Heart right ventricle (tissue), 16 donors: ENCODE measurements around the gene PELI2. TPM values are rescaled to one million over a fixed set of nuclear protein-coding genes. Genes with fewer than 3 reads are reported as not detected.
A peak's percentile ranks its signal among the peaks of the same experiment; 100 is the strongest.

Source experiments
- ATAC-seq, 8 donors: fragments of 200-7000 bp; cut with Tn5 transposase; one replicate each; pipeline ENCODE4 v1.9.1; 2020; ENCODE audit warnings: mild to moderate bottlenecking in 8 of 8, moderate library complexity in 8 of 8, moderate number of reproducible peaks in 1 of 8
- DNase-seq, 2 donors: peaks; one replicate each; pipeline ENCODE4 v3.0.0-alpha.2; 2020
- H3K27ac ChIP-seq, 10 donors: fragments of 200-600 bp; sonication (generic) in 2 of 10; one replicate each; pipeline versions ENCODE4 v1.5.0 to v1.8.0; 2020 to 2022; ENCODE audit warnings: mild to moderate bottlenecking in 3 of 10
- H3K27me3 ChIP-seq, 7 donors: fragments of 200-600 bp; one replicate each; pipeline ENCODE4 v1.8.0; 2021 to 2022; ENCODE audit warnings: mild to moderate bottlenecking in 2 of 7
- H3K36me3 ChIP-seq, 9 donors: fragments of 200-600 bp; sonication (generic) in 1 of 9; one replicate each; pipeline versions ENCODE4 v1.5.0 to v1.8.0; 2020 to 2022; ENCODE audit warnings: mild to moderate bottlenecking in 2 of 9
- H3K4me1 ChIP-seq, 9 donors: fragments of 200-600 bp; sonication (generic) in 1 of 9; one replicate each; pipeline versions ENCODE4 v1.5.0 to v1.8.0; 2020 to 2022; ENCODE audit warnings: mild to moderate bottlenecking in 4 of 9
- H3K4me3 ChIP-seq, 10 donors: fragments of 200-600 bp; sonication (generic) in 2 of 10; one replicate each; pipeline versions ENCODE4 v1.5.0 to v1.8.0; 2020 to 2022; ENCODE audit warnings: mild to moderate bottlenecking in 7 of 10, moderate library complexity in 2 of 10
- H3K9me3 ChIP-seq, 11 donors: fragments of 200-600 bp in 10 of 11; sonication (generic) in 2 of 11; one replicate each; pipeline versions ENCODE4 v1.5.0 to v1.8.0; 2013 to 2022; ENCODE audit warnings: mild to moderate bottlenecking in 2 of 11, control low read depth in 1 of 11, moderate library complexity in 1 of 11
- WGBS, 2 donors: extraction: QIAGEN DNeasy Blood & Tissue Kit; methylation state at CpG; one replicate each; pipeline ENCODE4 v1.1.7; 2013; ENCODE audit warnings: inconsistent platforms in 1 of 2; 5-methylcytosine and 5-hydroxymethylcytosine counted together
- intact Hi-C, 10 donors: fragments of 100-400 bp; cut with DNase I; formaldehyde crosslinking; loops; one replicate each; pipeline versions ENCODE4 v1.11.1 to v1.14.2; 2022
- polyA plus RNA-seq, 2 donors: library from polyadenylated mRNA; stranded (reverse); fragments of 200-250 nt; gene quantifications; one replicate each; pipeline ENCODE4 v1.2.3, GENCODE V29; 2013
- total RNA-seq, 10 donors: library from RNA; stranded (reverse); fragmentation: NEBNext Ultra II Directional in 3 of 10; extraction: Animal tissue kit (Norgen Biotek cat#: 25700) in 3 of 10; gene quantifications; one replicate each; pipeline versions ENCODE4 v1.2.1 to v1.2.4, GENCODE V29; 2021 to 2023
- TF ChIP-seq, protein P1 (sequence below), 9 donors: fragments of 200-600 bp; sonication (generic) in 2 of 9; IDR thresholded peaks; one replicate each; pipeline versions ENCODE4 v1.5.0 to v1.8.0; 2021 to 2022; ENCODE audit warnings: antibody characterized with exemption in 9 of 9, mild to moderate bottlenecking in 5 of 9, moderate library complexity in 1 of 9
- donor health status: Arrhythmogenic right ventricular cardiomyopathy.
- donor health status: ischemic (EF 13 %, LVEDD 7.1; RV severe dilation, severe dysfunction).
- donor health status: healthy with polysubstance abuse.
- donor health status: DM: no; HTN: yes; CAD: no.
- donor health status: DM: no; HTN: no; CAD: no.
- donor health status: ischemic (EF 25% LVEDD 6.9; RV normal size, moderate dysfunction).
- donor health status: ischemic (EF 25% LVEDD 5.7; RV mildly dilated, moderate dysfunction).
- donor health status: healthy.
- donor health status: DM: yes; HTN: yes; CAD: no.
- donor health status: Ischemic cardiomyopathy.
- donor health status: ischemic (EF 35%, LVEDD 5.7; RV mildly dilated, moderate dysfunction).
- donor health status: nonischemic (EF 11% LVEDD 7.7; RV severe dilation, severe dysfunction).
- donor health status: DM: yes; HTN: yes; CAD: no.
- donor health status: PGD.
- donor health status: ischemic (EF 29% LVEDD 5.4; RV normal size, mild dysfunction).
- donor health status: nonischemic (EF 23%, LVEDD 6.1; RV moderate dilation, normal function).

Gene PELI2
- total and polyA plus RNA-seq, 12 donors = 0.87 to 4.9 (median 2.0) TPM

DNA sequence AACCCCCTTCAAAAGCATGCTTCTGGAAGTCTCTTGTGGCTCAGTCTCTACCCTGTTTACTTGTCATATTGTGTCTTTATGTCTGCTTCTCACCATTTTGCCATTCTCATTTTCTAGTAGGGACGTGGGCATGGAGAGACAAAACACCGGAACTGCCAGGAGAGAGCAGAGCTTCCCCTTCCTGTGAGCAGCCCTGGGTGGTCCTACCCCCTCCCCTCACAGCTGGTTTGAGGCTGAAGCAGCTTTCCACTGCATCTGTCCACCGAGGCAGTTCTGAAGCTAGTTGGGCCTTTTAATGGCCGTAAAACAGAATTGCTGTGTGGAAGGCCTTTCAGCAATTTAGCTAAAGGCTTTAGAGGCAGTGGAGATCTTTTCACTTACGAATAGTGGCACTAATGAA is 77.0 kb downstream of the PELI2 start:
- peaks cover 0 to 44% (median 20%) of the 10 kb centered on the region in 9 donors for H3K4me1 ChIP-seq
- no peaks in the 10 kb centered on the region for H3K27me3 ChIP-seq
- no peaks in the 10 kb centered on the region for H3K36me3 ChIP-seq
- no peak for ATAC-seq
- H3K4me3 ChIP-seq = no peak overlapping the region
- DNase-seq = no peak
- peak overlapping the region in 1 of 10 donors; percentile 49 for H3K27ac ChIP-seq
- intact Hi-C loops = no loop called here
- TF ChIP-seq, protein P1, sequence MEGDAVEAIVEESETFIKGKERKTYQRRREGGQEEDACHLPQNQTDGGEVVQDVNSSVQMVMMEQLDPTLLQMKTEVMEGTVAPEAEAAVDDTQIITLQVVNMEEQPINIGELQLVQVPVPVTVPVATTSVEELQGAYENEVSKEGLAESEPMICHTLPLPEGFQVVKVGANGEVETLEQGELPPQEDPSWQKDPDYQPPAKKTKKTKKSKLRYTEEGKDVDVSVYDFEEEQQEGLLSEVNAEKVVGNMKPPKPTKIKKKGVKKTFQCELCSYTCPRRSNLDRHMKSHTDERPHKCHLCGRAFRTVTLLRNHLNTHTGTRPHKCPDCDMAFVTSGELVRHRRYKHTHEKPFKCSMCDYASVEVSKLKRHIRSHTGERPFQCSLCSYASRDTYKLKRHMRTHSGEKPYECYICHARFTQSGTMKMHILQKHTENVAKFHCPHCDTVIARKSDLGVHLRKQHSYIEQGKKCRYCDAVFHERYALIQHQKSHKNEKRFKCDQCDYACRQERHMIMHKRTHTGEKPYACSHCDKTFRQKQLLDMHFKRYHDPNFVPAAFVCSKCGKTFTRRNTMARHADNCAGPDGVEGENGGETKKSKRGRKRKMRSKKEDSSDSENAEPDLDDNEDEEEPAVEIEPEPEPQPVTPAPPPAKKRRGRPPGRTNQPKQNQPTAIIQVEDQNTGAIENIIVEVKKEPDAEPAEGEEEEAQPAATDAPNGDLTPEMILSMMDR (IDR thresholded peaks at IDR 0.05) = no peak
- 71 to 75% methylated on average over 5 of the region's 5 CpGs for WGBS, 2 donors
- no peaks in the 10 kb centered on the region for H3K9me3 ChIP-seq

DNA sequence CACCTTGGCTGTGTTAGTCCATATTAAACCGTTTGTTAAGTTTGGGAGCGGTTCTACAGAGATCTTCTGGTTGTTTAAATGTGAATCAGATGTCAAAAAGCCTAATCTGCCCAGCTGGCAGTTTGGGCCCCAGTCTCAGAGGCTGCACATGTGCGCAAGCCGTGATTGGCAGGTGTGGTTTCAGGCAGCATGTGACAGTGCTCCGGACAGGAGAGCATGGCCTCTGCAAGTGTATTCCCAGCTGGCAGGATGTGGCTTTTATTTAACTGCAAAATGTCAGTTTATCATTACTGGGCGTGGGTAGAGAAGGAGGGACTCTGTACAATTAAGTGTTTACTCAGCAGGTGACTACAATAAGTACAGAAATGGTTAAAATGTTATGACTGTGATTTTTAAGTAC is 77.5 kb downstream of the PELI2 start:
- H3K36me3 ChIP-seq = no peaks in the 10 kb centered on the region
- H3K4me1 ChIP-seq = peaks cover 0 to 48% (median 20%) of the 10 kb centered on the region in 9 donors
- H3K27ac ChIP-seq = peak overlapping the region in 4 of 10 donors; percentile 36 to 57 (median 48)
- H3K9me3 ChIP-seq = no peaks in the 10 kb centered on the region
- ATAC-seq (peak in 5 of 8 donors; percentile 32 to 66 (median 41)), DNase-seq (peak in 1 of 2 donors; percentile 26)
- no peaks in the 10 kb centered on the region for H3K27me3 ChIP-seq
- intact Hi-C loops = no loop called here
- no peak overlapping the region for H3K4me3 ChIP-seq
- TF ChIP-seq, protein P1 (IDR thresholded peaks at IDR 0.05) = no peak
- 61 to 63% methylated on average over 6 of the region's 6 CpGs for WGBS, 2 donors

DNA sequence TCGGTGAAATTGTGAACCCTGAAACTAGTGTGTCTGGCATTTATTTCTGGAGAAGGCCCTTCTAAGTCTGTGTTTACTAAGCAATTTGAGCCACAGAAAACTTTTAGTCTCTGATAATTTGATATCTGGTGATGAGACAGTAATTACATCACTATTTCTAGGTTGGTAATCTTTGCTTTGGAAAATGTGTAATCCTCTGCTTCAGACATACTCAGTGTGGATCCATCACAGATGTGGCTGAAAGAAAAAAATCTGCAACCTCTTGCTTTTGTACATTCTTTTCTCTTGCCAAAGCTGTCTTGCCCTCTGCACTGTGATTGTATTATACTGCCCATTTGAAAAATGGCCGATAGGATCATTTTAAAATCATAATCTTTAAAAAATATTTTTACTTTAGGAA is 78.1 kb downstream of the PELI2 start:
- TF ChIP-seq, protein P1 (IDR thresholded peaks at IDR 0.05) = no peak
- no peaks in the 10 kb centered on the region for H3K9me3 ChIP-seq
- H3K36me3 ChIP-seq = no peaks in the 10 kb centered on the region
- intact Hi-C loops = no loop called here
- 60 to 63% methylated on average over 2 of the region's 2 CpGs for WGBS, 2 donors
- H3K4me3 ChIP-seq = peak overlapping the region in 1 of 10 donors; percentile 2
- H3K27ac ChIP-seq = peak overlapping the region in 4 of 10 donors; percentile 36 to 57 (median 48)
- ATAC-seq (peak in 2 of 8 donors; percentile 31 to 40), DNase-seq (no peak)
- H3K4me1 ChIP-seq = peaks cover 0 to 48% (median 20%) of the 10 kb centered on the region in 9 donors
- no peaks in the 10 kb centered on the region for H3K27me3 ChIP-seq

DNA sequence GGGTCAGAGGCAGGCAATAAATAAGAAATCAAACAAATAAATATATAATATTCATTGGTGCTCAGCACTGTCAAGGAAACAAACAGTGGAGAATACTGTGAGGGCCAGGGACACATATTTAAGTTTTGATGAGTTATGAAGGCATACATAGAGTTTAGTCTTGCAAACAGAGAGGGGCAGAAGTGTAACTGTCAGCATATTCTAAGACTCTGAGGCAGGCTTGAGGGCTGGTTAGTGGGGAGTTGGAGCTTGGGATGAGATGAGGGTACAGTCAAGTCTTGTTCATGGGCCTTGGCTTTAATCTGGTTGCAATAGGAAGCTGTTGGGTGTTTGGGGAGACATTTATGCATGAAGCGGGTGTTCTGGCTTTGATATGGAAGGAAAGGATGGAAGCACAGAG is 78.9 kb downstream of the PELI2 start:
- ATAC-seq (no peak), DNase-seq (no peak)
- Histone ChIP-seq H3K27me3 (no peaks in the 10 kb centered on the region), H3K36me3 (no peaks in the 10 kb centered on the region), H3K9me3 (no peaks in the 10 kb centered on the region), H3K27ac (no peak overlapping the region), H3K4me3 (no peak overlapping the region), H3K4me1 (peaks cover 0 to 48% (median 20%) of the 10 kb centered on the region in 9 donors)
- intact Hi-C loops = no loop called here
- 96 to 100% methylated on average over 1 of the region's 1 CpG for WGBS, 2 donors
- TF ChIP-seq, protein P1 (IDR thresholded peaks at IDR 0.05) = no peak
